HG03575 (cell line): ENCODE data around the gene INTS2.
"Not testable (repeated sequence)": the region's sequence is repeated elsewhere in the genome, so short reads cannot be mapped to it uniquely, and the experiment has no call there.

Experiments
- ATAC-seq: cut with Tn5 transposase; IDR thresholded peaks from one replicate; pipeline ENCODE4 v1.9.1; 2021; ENCODE audit not compliant: unreplicated experiment, insufficient number of reproducible peaks, low FRiP score; ENCODE audit errors: extremely low read depth

INTS2 gene

DNA sequence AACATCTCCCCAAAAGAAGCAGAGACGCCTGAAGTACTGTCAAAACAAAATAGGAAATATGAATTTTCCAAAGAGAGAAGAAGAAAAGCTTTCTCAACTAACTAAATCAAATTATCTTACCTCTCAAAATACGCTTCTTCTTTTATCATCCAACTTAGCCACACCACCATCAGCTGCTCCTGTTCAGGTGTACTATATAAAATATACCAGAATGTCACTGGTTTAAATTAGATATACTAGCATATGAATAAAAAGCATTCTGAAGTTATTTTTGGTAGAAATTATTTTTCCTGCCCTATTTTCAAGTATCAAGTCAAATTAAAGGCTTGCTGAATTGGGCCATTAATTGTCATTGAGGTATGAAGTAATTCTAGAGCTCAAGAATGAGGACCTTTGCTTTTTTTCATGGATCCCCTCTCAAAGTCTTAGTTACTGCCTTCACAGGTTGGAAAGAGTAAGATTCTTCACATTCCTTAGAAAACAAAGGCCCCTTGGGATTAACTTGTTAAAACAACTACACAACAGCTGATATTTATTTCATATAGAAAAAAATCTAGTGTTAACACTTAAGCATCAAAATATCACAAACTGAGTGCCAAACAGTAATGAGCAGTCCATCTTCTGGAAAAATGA lies 30.1 kb downstream of the INTS2 start:
- ATAC-seq, result no peak

DNA sequence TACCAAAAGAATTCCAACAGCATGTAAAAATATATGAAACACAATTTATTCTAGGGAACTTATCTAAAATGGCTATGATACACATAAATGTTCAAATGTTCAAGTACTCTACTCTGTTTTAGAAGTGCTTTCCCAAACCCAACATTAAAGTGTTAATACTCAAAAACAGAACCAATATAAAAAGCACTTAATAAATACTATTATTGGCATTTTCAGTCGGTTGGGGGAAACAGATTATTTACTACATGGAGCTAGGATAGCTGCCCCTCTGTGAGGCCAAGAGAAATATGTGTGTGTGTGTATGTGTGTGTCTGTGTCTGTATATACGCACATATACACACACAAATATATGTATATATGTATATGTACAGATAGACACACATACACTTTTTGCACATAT lies 32.4 kb downstream of the INTS2 start:
- no peak for ATAC-seq

DNA sequence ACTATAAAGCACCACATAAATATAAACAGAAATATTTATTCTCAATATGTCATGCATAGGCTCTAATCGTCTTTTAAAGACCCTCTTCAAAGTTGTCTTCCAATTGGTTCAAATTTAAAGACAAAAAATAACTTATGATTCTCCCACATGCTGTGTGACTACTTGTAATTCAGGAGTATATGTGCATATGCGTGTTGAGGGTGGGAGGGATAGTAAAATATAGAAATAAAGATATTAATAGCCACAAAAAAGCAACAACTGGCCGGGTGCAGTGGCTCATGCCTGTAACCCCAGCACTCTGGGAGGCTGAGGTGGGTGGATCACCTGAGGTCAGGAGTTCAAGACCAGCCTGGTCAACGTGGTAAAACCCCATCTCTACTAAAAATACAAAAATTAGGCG lies 33.5 kb downstream of the INTS2 start:
- ATAC-seq, result not testable (repeated sequence)

DNA sequence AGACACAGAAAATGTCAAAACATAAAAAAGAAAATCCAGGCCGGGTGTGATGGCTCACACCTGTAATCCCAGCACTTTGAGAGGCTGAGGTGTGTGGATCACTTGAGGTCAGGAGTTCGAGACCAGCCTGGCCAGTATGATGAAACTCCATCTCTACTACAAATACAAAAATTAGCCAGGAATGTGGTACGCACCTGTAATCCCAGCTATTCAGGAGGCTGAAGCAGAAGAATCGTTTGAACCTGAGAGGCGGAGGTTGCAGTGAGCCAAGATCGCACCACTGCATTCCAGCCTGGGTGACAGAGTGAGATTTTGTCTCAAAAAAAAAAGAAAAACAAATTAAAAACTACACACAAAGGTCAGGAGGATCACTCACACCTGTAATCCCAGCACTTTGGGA lies 40.0 kb downstream of the INTS2 start:
- ATAC-seq, result not testable (repeated sequence)

DNA sequence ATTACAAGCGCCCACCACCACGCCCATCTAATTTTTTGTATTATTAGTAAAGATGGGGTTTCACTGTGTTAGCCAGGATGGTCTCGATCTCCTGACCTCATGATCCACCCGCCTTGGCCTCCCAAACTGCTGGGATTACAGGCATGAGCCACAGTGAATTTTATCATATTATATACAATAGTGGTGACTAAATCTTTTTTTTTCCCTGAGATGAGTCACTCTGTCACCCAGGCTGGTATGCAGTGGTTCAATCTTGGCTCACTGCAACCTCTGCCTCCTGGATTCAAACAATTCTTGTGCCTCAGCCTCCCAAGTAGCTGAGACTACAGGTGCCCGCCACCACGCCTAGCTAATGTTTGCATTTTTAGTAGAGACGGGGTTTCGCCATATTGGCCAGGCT lies 41.9 kb downstream of the INTS2 start:
- ATAC-seq, result not testable (repeated sequence)

DNA sequence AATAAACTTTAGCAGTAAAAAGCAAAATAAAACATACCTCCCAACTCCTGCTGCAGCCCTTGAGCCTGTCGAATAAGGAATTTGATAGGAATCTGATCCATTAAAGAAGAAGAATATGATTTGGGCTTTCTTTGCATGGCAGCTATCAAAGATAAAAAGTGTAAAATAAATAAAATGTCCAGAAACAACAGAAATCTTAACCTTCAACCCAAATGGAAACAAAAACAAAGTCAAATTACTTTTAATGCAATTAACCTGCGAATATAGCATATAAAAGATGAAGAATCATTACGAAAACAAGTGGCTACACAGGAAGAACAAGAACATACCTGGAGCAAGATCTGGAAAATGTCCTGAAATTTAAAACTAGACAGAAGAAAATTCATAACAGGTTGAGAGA lies 42.9 kb downstream of the INTS2 start:
- ATAC-seq, result no peak

DNA sequence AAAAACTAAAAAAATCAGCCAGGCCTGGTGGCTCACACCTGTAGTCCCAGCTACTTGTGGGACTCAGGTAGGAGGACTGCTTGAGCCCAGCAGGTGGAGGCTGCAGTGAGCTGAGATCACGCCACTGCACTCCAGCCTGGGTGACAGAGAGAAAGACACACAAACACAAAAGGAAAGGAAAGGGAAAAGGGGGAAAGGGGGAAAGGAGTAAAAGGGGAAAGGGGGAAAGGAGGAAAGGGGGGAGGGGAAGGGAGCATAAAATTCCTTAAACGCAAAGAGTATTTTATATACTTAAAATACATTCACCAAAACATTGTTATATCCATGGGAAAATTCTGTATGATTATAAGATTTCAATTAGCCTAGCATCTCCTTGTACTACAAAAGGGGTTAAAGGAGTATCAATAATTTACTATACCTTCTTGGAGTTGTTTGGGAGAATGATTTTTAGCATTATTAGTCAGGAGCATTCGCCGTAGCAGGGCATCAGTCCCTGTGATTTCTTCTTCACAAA lies 47.1 kb downstream of the INTS2 start:
- ATAC-seq, result no peak

DNA sequence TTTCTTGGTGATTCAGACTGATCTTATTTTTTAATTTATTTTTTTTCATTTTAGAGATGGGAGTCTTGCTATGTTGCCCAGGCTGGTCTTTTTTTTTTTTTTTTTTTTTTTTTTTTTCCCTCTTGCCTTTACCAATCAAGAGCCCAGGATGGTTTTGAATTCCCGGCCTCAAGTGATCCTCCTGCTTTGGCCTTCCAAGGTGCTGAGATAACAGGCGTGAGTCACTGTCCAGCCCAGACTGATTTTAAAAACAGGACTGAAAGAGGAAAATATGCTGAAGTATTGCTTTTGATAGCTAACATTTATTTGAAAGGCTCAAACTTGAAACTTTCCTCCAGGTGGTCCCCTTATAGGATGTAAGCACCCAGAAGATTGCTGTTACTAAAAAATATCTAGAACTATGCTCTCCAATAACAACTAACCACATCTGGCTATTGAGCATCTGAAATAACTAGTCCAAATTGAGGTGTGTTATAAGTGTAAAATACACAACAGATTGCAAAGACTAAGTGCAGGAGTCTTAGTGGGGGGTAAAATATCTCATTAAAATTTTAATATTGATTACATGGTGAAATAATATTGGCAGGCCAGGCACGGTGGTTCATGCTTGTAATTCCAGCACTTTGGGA lies 48.7 kb downstream of the INTS2 start:
- ATAC-seq, result no peak

DNA sequence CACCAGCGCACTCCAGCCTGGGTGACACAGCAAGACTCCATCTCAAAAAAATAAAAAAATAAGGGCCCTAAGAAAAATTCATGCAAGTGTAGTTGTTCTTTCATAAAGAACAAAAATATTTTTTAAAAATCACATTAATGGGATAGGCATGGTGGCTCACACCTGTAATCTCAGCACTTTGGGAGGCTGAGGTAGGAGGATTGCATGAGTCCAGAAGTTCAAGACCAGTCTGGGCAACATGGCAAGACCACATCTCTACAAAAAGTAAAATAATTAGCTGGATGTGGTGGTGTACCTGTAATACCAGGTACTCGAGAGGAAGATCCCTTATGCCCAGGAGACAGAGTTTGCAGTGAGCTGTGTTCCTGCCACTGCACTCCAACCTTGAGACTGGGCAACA lies 49.3 kb downstream of the INTS2 start:
- ATAC-seq, result no peak

DNA sequence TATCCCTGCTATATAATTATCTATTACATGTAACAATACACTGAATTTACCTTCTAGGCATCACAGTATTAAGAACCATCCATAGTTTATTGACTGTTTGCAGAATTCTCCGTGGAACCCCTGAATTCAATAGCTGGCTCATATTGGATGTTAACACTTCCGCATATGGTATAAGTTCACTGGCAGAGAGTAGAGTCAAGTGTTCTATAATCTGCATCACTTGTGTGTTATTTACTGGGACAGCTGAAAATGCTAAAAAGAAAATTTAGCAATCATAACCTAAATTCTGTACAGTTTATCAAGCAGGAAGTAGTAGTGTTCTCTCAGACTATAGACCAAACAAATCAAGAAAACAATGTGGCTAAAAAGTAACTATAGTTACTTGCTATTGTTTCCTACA lies 49.9 kb downstream of the INTS2 start:
- ATAC-seq, result no peak

DNA sequence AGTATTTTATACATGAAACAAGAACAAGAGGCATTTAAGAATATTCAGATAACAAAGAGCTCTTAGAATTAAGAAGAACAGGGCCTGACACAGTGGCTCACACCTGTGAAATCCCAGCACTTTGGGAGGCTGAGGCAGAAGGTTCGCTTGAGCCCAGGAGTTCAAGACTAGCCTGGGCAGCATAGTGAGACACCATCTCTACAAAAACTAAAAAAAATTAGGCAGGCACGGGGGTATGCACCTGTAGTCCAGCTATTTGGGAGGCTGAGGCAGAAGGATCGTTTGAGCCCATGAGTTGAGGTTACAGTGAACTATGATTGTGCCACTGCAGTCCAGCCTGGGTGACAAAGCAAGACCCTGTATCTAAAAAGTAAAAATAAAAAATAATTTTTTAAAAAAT lies 52.0 kb downstream of the INTS2 start:
- no peak for ATAC-seq

DNA sequence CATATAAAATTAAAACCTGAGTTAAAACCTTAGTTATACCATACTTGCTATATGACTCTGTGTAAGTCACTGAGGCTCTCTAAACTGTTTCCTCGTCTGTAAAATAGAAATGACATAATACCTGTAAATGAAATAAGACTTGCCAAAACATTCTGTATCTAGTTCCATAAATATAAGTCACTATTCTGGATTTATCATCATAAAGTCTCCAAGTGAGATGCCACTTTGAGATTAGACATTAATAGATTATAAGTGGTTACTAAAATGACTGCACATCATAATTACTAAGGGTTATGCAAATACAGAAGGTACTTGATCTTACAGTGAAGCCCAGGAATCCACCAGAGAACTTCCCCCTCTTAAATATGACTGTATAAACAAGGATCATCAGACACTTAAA lies 52.5 kb downstream of the INTS2 start:
- no peak for ATAC-seq

DNA sequence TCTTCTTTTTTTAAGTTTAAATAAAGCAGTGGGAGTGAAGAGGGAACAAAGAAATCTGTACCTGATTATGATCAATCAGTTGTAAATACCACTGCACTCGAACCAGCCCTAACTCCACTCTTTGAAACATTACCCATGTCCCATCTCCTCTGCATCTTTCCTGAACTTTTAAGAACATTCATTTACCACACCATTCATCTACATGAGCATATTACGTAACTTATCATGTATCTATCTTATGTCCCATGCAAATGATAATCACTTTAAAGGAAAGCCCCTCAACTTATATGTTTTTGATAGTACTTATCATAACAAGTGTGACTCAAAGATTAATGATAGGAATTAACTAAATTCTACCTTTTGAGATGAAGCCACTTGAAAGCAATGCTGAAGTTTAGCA lies 53.7 kb downstream of the INTS2 start:
- no peak for ATAC-seq

DNA sequence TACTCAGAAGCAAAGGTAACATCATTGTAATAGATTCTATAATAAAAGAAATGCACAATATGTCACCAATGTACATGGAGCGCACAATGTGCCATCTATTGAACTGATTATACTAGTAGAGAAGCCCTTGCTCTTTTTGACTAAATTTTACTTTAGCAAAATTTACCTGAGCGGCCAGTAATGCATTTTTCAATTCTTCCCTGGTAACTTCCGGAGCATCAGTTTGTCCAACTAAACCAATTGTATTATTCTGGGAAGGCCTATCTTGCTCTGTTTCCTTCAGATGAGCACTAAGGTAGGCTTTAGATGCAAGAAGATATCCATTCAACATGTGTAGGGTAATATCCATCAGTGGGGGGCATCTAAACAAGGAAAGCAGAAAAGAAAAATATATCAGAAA lies 55.7 kb downstream of the INTS2 start:
- ATAC-seq, result no peak

DNA sequence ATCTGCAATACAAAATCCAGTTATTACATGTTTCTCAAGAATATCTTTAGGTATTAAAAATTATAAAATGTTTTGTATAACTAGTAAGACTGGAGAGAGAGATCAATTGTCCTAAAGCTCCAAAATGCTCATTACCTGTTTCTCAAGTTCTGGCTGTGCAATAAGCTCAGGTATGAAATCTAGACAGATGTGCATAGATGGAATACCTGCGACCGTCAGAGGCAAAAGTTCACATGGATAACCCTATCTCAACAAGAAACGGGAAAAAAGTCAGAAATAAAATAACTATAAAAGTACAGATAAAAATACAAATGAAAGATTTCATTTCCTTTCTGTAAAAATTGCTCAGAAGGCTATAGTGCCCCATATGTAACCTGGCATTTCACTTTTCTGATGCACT lies 58.6 kb downstream of the INTS2 start:
- ATAC-seq, result no peak

DNA sequence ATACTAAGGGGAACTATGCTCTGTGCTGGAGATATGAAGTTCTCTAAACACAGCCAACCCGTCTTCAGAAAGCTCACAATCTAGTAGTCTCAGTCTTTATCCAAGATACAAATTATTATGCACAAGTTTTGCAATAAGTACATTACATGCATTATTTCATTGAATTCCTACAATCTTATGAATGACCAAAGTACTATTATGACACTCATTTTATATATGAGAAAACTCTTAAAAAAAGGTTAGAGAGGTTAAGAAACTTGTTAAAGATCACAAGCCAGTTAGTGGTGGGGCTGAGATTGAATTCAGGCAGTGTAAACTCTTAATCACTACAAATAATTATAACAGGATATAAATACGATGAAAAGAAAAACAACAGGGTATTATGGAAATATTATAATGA lies 59.7 kb downstream of the INTS2 start:
- ATAC-seq, result no peak

DNA sequence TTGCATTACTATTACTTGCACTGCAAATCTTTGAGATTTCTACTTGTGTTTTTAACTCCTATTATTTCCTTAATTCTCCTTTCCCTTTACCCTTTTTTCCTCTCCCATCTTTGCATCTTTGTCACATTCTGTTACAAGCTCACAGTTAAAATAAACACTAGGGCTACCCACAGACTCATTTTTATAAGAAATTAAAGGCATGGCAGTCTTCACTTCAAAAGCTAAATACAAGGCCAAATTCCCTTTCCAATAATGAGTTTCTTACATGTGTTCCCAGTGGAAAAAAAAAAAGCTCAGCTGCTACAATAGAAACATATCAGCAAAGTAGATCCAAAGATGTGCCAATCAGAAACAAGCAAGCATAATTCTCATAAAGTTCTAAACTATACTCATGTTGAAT lies 60.7 kb downstream of the INTS2 start:
- ATAC-seq, result no peak

DNA sequence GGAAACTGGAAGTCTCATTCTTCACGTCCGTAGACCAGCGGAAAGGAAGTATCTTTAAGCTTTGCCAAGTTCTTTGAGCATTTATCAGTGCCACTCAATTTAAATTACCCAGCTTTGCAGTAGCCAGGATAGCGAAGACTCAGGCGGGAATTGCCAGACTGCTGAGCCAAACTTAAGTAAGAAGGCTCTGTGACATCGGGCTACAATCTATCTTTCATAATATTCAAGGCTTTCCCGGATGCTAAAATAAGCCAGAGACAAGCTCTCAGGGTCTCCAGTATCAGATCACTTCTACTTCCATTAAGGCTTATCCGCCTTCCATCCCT lies 64.0 kb downstream of the INTS2 start:
- ATAC-seq, result peak; percentile 8

DNA sequence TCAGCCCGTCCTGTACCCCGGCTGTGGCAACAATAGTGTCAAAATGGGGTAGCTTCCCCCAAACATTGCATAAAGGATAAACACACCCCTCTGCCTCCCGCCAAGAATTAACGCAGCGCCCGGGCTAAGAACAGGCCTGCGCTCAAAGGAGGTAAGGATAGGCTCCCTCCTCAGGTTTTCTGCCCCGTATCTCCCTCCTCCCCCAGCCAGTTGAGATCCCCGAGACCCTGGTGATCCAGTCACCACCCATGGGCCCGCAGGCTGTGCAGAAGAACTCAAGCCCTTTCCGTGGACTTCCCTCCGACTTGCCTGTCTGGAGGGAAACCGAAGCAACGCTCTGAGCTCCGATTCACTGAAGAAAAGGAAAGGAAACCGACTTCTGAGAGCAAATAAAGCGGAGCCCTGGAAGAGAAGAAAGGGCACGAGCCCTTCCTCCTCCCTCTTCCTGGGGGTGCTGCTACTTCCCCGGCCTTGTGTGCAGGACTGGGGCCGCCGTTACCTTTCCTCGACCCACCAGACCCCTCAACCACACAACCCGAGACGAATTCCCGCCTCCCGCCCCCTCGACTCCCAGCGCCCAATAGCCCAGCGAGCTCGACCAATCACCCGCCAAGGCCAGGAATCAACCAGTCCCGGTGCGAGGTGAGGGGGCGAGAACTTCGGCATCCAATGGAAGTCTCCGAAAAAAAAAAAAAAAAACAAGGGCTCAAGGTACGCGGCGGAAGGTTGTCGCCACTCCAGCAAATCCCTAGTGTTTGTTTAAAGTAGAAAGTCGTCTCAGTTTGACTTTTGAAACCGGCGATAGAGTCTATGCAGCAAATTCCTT lies 64.6 kb downstream of the INTS2 start, which contains the start of gene BRIP1:
TSS of gene BRIP1 (minus strand) at position 554 of the 826 bp plus-strand sequence. CDS start 1,989 bp downstream, outside the sequence.
- ATAC-seq, result peak; percentile 34

DNA sequence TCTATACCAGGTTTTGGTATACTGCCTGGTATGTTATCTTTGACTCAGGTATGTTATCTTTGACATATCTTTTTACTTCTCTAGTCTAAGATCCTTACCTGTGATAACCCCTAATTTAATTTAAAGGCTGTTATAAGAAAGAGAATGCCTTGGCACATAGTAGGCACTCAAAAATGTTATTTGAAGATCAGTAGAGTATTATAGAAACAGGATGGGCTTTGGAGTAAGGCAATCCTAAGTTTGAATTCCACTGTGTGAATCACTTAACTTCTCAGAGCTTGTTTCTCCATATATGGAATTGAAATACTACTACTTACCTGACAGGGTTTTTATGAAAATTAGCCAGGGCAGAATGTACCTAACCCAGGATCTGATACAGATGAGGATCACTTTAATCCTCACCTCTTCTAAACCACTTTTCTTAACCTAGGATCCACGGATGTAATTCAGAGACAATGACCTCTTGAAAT lies 65.6 kb downstream of the INTS2 start:
- no peak for ATAC-seq
